GM12865 (cell line): ENCODE results near the gene EFCAB13.

Experiments
- DNase-seq: peaks from one replicate; pipeline ENCODE4 v3.0.0; 2010; ENCODE audit warnings: low read depth
- H3K4me3 ChIP-seq: 2 replicates; pipeline ENCODE4 v1.5.1; 2011; ENCODE audit warnings: mild to moderate bottlenecking, low read depth, low read length, control low read depth
- TF ChIP-seq, protein P1 (sequence below): IDR thresholded peaks from 2 replicates; pipeline ENCODE4 v1.5.1; 2011; ENCODE audit warnings: low read length, control low read depth, low read depth, inconsistent platforms; ENCODE audit not compliant: insufficient read depth; ENCODE audit errors: missing control alignments

The EFCAB13 gene

DNA sequence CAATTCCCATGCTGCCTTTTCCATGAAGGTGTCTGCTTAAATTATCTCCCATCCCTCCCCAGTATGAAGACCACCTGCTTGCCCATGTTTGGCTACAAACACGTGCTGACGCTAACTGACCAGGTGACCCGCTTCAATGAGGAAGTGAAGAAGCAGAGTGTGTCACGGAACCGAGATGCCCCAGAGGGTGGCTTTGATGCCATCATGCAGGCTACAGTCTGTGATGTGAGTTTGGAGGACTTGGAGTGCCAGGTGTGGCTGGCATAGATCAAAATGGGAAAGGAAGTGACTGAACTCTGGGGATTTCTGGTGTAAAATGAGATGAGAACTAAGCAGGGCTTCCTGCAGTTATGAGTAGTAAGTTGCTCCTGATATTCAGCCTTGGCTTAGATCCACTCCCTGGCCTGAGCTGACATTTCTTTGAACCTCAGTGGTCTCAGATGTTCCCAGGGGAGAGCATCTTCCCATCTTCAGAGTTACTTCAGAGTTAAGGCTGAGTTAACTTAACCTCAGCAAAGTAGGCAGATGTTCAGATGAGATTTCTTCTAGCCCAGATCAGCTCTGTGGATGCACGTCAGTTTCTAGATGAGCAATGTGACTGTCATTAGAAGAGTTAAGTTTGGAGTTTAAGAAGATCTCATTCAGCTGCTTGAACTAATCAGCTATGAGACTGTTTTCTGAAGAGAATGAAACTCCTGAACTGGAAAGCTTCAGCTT lies 37.4 kb upstream of the EFCAB13 start:
- peak; percentile 93 for DNase-seq
- H3K4me3 ChIP-seq = peak overlapping the region; percentile 18; the same call in 1 of the 2 replicates
- TF ChIP-seq, protein P1, sequence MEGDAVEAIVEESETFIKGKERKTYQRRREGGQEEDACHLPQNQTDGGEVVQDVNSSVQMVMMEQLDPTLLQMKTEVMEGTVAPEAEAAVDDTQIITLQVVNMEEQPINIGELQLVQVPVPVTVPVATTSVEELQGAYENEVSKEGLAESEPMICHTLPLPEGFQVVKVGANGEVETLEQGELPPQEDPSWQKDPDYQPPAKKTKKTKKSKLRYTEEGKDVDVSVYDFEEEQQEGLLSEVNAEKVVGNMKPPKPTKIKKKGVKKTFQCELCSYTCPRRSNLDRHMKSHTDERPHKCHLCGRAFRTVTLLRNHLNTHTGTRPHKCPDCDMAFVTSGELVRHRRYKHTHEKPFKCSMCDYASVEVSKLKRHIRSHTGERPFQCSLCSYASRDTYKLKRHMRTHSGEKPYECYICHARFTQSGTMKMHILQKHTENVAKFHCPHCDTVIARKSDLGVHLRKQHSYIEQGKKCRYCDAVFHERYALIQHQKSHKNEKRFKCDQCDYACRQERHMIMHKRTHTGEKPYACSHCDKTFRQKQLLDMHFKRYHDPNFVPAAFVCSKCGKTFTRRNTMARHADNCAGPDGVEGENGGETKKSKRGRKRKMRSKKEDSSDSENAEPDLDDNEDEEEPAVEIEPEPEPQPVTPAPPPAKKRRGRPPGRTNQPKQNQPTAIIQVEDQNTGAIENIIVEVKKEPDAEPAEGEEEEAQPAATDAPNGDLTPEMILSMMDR = no peak

DNA sequence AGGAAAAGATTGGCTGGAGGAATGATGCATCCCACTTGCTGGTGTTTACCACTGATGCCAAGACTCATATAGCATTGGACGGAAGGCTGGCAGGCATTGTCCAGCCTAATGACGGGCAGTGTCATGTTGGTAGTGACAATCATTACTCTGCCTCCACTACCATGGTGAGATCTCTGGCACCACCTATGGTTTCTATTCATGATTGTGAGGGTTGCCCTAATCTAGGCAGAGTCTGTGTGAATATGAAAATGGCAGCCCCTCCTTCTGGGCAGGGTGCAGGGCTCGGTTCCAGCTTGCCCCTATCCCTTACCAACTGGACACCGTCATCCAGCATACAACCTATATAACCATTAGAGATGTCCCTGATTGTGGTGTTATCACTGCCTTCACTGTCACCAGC lies 36.7 kb upstream of the EFCAB13 start:
- peak; percentile 53 for DNase-seq
- TF ChIP-seq, protein P1 = peak; percentile 26
- peak overlapping the region; percentile 18; the same call in 1 of the 2 replicates for H3K4me3 ChIP-seq

DNA sequence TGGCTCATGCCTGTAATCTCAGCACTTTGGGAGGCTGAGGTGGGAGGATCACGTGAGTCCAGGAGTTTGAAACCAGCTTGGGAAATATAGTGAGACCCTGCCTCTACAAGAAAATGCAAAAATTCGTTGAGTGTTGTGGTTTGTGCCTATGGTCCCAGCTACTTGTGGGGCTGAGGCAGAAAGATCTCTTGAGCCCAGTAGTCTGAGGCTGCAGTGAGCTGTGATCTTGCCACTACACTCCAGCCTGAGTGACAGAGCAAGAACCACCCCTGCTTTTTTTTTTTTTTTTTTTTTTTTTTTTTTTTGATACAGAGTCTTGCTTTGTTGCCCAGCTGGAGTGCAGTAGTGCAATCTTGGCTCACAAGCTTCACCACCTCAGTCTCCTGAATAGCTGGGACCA lies 36.1 kb upstream of the EFCAB13 start:
- peak; percentile 41 for DNase-seq

DNA sequence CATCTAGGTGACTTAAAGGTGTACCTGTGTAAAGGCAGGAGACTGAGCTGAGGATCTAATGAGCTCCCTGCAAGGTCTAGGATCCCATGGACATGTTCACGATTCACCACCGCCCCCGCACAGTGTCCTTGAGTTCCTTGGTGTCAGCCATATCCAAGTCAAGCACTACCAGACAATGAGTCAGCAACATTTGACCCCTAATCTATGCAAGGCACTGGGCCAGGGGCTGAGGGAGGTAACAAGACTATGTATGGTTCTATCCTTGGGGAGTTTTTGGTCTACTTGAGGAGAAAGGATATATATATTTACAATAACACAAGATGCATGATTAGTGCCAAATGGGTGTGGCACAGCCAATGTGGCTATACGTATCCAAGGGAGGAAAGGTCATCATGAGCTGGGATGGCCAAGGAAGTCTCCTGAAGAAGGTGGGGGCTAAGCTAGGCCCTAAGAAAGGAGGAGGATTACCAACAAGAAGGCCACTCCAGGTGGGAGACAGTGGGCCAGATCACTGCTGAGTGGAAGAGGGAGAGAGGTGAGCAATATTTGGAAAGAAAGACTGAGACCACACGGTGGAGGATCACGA lies 35.1 kb upstream of the EFCAB13 start:
- no peak overlapping the region for H3K4me3 ChIP-seq
- TF ChIP-seq, protein P1 = no peak
- DNase-seq = no peak

More for the DNA sequence above, 36.1 kb upstream of the EFCAB13 start:
- TF ChIP-seq, protein P1 = no peak
- H3K4me3 ChIP-seq = no peak overlapping the region

DNA sequence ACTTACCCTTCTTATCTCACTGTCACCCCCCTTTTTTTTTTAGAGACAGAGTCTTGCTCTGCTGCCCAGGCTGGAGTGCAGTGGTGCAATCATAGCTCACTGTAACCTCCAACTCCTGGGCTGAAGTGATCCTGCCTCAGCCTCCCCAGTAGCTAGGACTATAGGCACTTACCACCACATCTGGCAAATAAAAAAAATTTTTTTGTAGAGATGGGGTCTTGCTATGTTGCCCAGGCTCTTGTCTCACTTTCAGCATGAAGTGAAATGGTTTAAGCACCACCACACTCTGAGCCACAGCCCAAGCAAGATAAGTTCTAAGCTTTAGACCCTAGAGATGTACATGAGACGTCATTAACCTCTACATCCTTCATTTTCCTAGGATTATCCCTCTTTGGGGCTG lies 34.5 kb upstream of the EFCAB13 start:
- no peak overlapping the region for H3K4me3 ChIP-seq
- TF ChIP-seq, protein P1 = no peak
- no peak for DNase-seq

DNA sequence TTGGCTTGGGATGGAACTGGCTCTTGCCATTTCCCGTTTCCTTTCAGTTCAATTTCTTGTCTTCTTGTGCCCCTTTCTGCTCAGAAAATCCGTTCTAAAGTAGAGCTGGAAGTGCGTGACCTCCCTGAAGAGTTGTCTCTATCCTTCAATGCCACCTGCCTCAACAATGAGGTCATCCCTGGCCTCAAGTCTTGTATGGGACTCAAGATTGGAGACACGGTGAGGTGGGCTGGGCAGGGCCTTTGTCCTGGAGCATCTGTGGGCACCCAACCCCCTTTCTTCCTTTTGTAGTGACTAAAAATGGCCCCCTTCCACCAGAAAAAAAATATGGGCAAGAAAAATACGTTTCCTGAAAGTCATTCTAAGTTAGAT lies 32.9 kb upstream of the EFCAB13 start:
- DNase-seq = no peak
- H3K4me3 ChIP-seq = no peak overlapping the region
- TF ChIP-seq, protein P1 = no peak
